ENCODE measurements around the gene DAAM1.

Gene DAAM1

DNA sequence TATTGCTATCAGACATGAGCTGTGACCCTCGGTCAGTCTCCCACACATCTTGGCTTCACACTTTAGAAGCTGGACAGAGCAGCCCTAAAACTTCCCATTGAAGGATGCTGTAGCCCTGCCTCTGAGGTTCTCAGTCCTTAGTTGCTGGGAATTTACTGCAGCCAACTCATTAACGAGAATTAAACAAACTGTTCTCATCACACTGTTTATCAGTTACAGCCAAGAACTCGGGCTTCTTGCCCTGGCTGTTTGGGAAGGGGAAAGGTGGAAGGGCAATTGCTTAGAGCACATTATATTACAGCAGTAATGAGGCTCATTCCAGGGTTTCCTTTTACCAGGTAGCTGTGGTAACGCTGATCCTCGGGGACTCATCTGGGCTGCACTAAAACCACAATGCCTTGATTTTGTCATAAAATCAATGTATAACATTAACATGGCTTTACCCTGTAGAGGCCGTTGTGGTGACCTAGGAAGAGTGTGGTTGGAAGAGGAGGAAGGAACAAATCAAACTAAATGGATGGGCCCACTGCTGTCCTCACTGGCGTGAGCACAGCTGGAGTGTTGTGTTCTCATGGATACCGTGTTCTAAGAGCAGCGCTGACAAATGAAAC is 189.6 kb downstream of the DAAM1 start:
- no peak for DNase-seq

DNA sequence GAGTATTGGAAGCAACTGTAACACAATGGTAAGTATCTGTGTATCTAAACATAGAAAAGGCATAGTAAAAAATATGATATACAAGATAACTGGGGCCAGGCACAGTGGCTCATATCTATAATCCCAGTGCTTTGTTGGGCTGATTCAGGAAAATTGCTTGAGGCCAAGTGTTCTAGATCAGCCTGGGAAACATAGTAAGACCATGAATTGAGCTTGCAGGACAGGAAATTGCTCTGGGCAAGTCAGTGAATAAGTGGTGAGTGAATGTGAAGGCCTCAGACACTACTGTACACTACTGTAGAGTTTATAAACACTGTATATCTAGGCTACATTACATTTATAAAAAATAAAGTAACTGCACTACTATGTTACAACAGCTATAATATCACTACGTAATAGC is 201.5 kb downstream of the DAAM1 start:
- no peak for DNase-seq

DNA sequence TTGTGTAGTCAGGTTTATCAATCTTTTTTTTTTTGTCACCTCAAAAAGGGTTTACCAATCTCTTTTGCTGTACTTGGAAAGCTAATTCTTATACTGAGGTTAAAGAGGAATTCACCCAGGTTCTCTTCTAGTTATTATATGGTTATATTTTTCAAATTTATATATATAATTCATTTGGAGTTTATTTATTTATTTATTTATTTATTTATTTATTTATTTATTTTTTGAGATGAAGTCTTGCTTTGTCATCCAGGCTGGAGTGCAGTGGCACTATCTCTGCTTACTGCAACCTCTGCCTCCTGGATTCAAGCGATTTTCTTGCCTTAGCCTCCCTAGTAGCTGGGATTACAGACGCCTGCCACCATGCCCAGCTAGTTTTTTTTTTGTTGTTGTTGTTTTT is 202.9 kb downstream of the DAAM1 start:
- DNase-seq = no peak

DNA sequence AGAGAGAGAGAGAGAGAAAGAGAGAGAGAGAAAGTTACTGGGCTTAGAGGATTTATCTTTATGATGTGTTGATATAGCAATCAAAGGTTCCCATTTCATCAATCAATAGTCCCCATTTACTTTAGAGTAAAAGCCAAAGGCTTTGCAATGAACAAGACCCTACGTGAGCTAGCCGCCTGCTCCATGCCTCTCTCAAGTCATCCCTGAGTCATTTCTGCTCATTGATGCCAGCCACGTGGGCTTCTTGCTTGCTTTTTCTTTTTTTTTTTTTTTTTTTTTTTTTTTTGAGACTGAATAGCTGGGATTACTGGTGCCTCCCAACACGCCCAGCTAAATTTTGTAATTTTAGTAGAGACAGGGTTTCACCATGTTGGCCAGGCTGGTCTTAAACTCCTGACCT is 205.8 kb downstream of the DAAM1 start:
- no peak for DNase-seq

DNA sequence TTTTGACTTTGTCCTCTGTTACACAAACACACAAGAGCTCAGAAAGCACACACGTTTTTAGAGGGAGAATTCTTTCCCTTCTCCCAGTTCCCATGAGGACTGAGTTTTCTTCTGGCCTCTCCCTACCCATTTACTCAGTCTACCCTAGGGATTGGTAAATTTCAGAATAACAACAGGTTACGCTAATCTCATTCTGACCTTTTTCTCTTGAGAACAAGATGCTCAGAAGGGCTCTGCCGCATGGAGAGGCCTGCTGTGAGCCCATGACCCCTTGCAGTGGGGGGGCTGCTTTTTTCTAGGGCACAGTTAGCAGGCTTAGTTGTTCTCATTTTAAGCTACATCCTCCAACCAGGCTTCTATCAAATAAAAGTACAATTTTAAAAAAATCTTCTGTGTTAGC is 207.2 kb downstream of the DAAM1 start:
- DNase-seq = no peak

DNA sequence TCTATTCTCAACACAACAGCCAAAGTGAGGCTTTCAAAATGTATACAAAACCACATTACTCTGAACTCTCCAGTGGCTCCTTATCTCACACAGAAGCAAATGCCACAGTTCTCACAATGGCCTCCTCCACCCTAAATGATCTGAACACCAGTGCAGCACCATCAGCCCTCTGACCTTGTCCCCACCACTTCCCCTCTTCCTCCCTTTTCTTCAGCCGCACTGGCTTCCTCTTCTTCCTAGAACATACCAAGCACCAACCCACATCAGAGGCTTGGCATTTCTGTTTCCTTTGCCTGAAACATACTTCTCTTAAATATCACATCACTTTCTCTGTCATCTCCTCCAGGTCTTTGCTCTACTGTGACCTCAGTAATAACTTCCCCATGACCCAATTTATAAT is 210.4 kb downstream of the DAAM1 start:
- no peak for DNase-seq

DNA sequence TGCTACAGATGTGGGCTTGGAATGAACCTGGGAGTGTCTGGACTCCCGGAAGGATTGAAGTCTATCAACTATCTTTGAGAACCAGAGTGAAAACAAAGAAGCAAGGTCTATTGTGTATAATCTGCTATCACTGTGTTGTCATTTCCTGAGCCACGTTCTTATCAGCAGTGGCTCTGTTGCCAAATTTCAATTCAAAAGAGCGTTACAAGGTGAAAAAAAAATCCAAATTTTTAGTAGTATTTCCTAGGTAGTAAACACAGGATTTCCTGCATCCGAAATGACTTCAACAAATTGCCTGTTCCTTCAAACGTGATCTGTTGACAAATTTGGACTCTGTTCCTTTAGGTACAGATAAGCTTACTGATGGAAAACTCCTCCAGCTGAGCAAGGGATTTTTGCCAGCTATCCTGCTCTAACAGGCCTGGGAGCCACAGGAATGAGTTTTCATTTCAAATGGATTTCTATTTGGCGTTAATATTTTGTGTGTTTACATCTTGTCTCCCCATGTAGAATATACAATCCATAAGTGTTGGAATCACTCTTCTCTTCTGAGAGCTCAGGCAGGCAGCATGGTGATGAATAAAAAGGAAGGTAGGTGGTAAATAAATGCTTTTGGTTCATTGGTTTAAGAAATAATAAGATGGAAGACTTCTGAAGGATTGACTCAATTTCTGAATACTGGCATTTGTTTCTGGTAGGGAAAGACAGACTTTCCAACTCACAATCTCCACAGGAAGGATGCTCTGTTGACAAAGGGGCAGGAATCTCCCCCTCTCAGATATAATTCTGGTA is 218.2 kb downstream of the DAAM1 start:
- no peak for DNase-seq

DNA sequence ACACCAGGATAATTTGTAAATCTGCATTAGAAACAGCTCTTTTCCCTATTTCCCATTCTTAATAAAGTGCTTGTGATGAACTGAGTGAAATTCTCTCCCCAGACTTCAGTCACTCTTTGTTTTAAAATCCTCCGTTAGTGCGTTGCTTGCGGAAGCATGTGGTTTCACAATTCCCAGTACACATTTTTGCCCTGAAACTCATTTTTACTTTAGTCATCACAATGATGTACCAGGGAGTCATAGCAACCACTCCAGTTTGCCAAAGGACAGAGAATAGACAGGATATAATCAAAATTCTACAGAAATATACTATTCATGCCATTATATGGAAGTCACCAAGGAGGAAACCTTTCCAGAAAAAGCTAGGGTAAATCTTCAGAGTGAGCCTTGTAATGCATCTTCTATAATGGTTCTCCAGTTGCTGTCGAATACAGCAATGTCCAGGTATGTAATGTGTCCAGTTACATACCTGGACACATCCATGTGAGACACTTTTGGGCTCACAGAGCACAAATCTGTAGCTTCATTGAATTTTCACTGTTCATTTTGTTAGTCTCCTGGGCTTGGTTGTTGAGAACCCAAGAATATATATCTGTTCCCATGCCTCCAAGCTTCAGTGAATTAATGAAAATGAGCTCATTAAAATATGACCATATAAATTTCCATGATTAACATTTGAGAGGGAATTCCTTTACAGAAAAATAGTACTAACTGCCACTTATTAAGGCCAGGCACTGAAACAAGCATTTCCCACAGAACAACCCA is 219.0 kb downstream of the DAAM1 start:
- no peak for DNase-seq

DNA sequence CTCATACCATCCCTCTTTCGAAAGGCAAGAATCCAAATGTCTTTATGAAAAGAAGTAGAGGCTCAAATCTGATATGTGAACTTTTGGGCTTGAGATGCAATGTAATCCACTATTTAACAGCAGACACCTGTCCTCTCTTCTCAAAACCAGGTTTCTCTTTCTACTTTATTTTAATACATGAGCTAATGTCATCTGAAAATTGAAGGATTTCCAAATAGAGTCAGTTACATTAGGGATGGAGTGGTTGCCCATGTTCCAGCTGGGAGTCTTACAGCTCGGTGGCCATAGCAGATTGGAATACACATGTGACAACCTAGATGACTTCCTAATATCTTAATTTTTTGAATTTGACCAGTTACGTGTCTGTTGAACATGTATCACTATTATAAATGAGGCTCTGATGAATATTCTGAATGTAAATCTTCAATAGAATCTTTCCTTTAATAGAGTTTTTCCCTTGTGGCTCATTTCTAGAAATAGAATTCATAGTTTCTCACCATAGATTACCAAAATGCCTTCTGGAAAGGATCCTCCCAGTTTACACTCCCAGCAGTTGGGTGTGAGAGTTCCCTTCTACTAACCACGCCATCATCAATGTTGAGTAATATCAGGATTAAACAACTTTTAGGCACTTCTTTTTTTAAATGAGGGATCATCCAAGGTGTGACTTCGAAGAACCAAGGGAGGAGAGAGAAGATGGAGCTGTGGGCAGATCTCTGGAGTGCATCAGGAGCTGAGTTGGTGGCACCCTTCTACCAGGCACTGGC is 227.6 kb downstream of the DAAM1 start:
- DNase-seq = no peak

DNA sequence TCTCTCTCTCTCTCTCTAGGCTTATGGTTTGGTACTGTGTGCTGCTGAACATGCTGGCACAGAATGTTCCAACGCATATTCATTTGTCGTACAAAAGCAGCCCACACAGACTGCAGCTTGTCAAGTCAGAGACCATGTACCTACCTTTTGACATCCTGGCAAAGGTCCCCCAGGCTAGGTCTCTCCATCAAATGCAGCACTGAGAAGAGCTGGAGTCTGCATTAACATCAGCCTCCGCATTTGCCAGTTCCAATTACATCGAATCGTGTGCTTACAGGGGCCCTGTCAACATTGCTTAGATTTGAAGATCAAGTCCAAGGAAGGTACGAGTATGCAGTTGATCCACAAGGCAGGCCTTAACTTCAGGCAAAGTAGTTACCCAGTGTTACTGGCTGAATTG is 228.8 kb downstream of the DAAM1 start:
- no peak for DNase-seq

DNA sequence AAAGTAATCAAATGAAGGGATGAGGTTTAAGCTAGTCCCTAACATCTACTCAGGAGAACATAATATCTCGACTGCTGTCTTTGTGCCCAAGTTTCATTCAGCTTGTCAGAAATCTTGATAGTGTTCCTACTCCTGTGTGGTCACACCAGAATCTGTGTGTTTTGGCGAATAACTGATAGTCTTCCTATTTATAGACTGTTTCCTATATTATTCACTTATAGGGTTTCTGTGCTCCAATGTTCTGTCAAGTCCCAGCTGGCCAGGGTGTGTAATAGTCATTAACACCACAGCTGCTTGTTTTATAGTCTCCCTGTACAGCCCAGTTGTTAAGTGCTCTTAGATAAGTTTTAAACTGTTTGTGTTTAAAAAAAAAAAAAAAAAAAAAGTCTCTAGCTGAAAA is 230.8 kb downstream of the DAAM1 start:
- no peak for DNase-seq
